Pancreas (tissue), 10 donors: Measurements from ENCODE around the gene COG8. TPM values are rescaled to one million over a fixed set of nuclear protein-coding genes. Genes with fewer than 3 reads are reported as not detected.
A peak's percentile ranks its signal among the peaks of the same experiment; 100 is the strongest.

Experiments used
- ATAC-seq, 4 donors: fragments of 200-7000 bp; cut with Tn5 transposase; one replicate each; pipeline versions ENCODE4 v1.8.0 to v1.9.1; 2020; ENCODE audit warnings: mild to moderate bottlenecking in 4 of 4, moderate library complexity in 4 of 4
- DNase-seq, 6 donors: peaks; one replicate each; pipeline ENCODE4 v3.0.0-alpha.2; 2020
- FAIRE-seq: peaks from 2 replicates; lab custom pipeline; 2012; peaks lifted over from hg19 to GRCh38; lab: Jason Lieb, UNC
- H3K27ac ChIP-seq, 4 donors: fragments of 200-600 bp; sonication (generic); 1 replicate in 3 of 4; 2 replicates in 1 of 4; pipeline versions ENCODE4 v1.5.0 to v1.8.0; 2020
- H3K27me3 ChIP-seq, 4 donors: fragments of 200-600 bp; one replicate each; pipeline ENCODE4 v1.8.0; 2021
- H3K36me3 ChIP-seq, 3 donors: fragments of 200-600 bp; sonication (generic) in 1 of 3; one replicate each; pipeline versions ENCODE4 v1.5.0 to v1.8.0; 2020 to 2021
- H3K4me1 ChIP-seq, 3 donors: fragments of 200-600 bp; one replicate each; pipeline ENCODE4 v1.8.0; 2021
- H3K4me3 ChIP-seq, 4 donors: fragments of 200-600 bp; sonication (generic) in 2 of 4; one replicate each; pipeline versions ENCODE4 v1.5.0 to v1.8.0; 2020 to 2021
- H3K9me3 ChIP-seq, 4 donors: fragments of 200-600 bp; one replicate each; pipeline ENCODE4 v1.8.0; 2021
- CTCF ChIP-seq, 4 donors: fragments of 200-600 bp; sonication (generic) in 3 of 4; IDR thresholded peaks; one replicate each; pipeline versions ENCODE4 v1.5.0 to v1.8.0; 2021; ENCODE audit warnings: antibody characterized with exemption in 4 of 4
- WGBS, 2 donors: extraction: QIAGEN DNeasy Blood & Tissue Kit; methylation state at CpG; one replicate each; pipeline ENCODE4 v1.1.7; 2013; 5-methylcytosine and 5-hydroxymethylcytosine counted together
- intact Hi-C, 3 donors: fragments of 100-400 bp; cut with DNase I; formaldehyde crosslinking; loops; one replicate each; pipeline versions ENCODE4 v1.11.1 to v1.14.2; 2022
- polyA plus RNA-seq, 2 donors: library from polyadenylated mRNA; stranded (reverse); fragments of 200-250 nt; gene quantifications; one replicate each; pipeline ENCODE4 v1.2.3, GENCODE V29; 2013
- total RNA-seq, 6 donors: library from RNA; stranded (reverse); fragmentation: NEBNext Ultra II Directional in 4 of 6; extraction: Animal tissue kit (Norgen Biotek cat#: 25700) in 4 of 6; gene quantifications; one replicate each; pipeline versions ENCODE4 v1.2.1 to v1.2.4, GENCODE V29; 2021 to 2023
- donor health status: healthy with polysubstance abuse.
- donor health status: DM: no; HTN: no; CAD: no; lungs with moderate emphysema.
- donor health status: DM: no; HTN: no; CAD: no.
- donor health status: control.
- donor health status: control.
- donor health status: Bipolar disorder and iron deficiency.
- donor health status: DM: yes; HTN: yes; CAD: no.
- donor health status: DM: no; HTN: no; CAD: no.
- donor health status: DM: no; HTN: no; CAD: no.
- donor health status: DM: yes; HTN: yes; CAD: no.

Gene COG8
- total and polyA plus RNA-seq, 8 donors = 16.2 to 29.0 (median 20.4) TPM

GRCh38 chr16:69315486-69316311 is 23.7 kb downstream of the COG8 start:
- peaks cover 19 to 32% (median 27%) of the 10 kb centered on the region in 3 donors for H3K4me1 ChIP-seq
- TF ChIP-seq CTCF (IDR thresholded peaks at IDR 0.05) = no peak
- H3K27me3 ChIP-seq = no peaks in the 10 kb centered on the region
- H3K36me3 ChIP-seq = peaks cover 5 to 33% (median 19%) of the 10 kb centered on the region in 3 donors
- H3K4me3 ChIP-seq = no peak overlapping the region
- FAIRE-seq = no peak
- WGBS, 2 donors = 62 to 69% methylated on average over 30 of the region's 30 CpGs
- peak in 3 of 4 donors; percentile 12 to 22 (median 14) for ATAC-seq
- DNase-seq = peak in 4 of 6 donors; percentile 56 to 78 (median 74)
- peak overlapping the region; percentile 21 to 87 (median 70) for H3K27ac ChIP-seq
- intact Hi-C loops = no loop called here
- no peaks in the 10 kb centered on the region for H3K9me3 ChIP-seq

GRCh38 chr16:69314534-69314933 is 24.8 kb downstream of the COG8 start:
- WGBS, 2 donors = 49 to 54% methylated on average over 11 of the region's 11 CpGs
- Histone ChIP-seq H3K27me3 (no peaks in the 10 kb centered on the region), H3K9me3 (no peaks in the 10 kb centered on the region), H3K4me1 (peaks cover 19 to 32% (median 27%) of the 10 kb centered on the region in 3 donors), H3K4me3 (no peak overlapping the region), H3K36me3 (peaks cover 1 to 21% (median 7%) of the 10 kb centered on the region in 3 donors), H3K27ac (no peak overlapping the region)
- ATAC-seq (no peak), DNase-seq (peak in 2 of 6 donors; percentile 24 to 30), FAIRE-seq (no peak)
- intact Hi-C loops = no loop called here
- no peak for TF ChIP-seq CTCF (IDR thresholded peaks at IDR 0.05)

- no peak for TF ChIP-seq CTCF (IDR thresholded peaks at IDR 0.05)
- ATAC-seq = no peak
- peaks cover 19 to 32% (median 23%) of the 10 kb centered on the region in 3 donors for H3K4me1 ChIP-seq
Observed at GRCh38 chr16:69313469-69313868, 25.9 kb downstream of the COG8 start.

GRCh38 chr16:69311533-69312387 is 27.6 kb downstream of the COG8 start:
- Histone ChIP-seq H3K9me3 (no peaks in the 10 kb centered on the region), H3K27me3 (no peaks in the 10 kb centered on the region), H3K4me3 (peak overlapping the region; percentile 91 to 98 (median 96)), H3K4me1 (peaks cover 16 to 32% (median 19%) of the 10 kb centered on the region in 3 donors), H3K27ac (peak overlapping the region; percentile 69 to 90 (median 80)), H3K36me3 (peaks cover 0 to 6% (median 0%) of the 10 kb centered on the region in 3 donors)
- ATAC-seq (peak; percentile 32 to 57 (median 36)), FAIRE-seq (no peak), DNase-seq (peak in 2 of 6 donors; percentile 62 to 89)
- WGBS, 2 donors = 1 to 2% methylated on average over 44 to 59 of the region's 59 CpGs
- TF ChIP-seq CTCF (IDR thresholded peaks at IDR 0.05) = no peak
- intact Hi-C loops = no loop called here

More at GRCh38 chr16:69313469-69313868, 25.9 kb downstream of the COG8 start:
- 87 to 93% methylated on average over 5 of the region's 5 CpGs for WGBS, 2 donors
- intact Hi-C loops = no loop called here
- H3K9me3 ChIP-seq = no peaks in the 10 kb centered on the region
- peaks cover 0 to 11% (median 0%) of the 10 kb centered on the region in 3 donors for H3K36me3 ChIP-seq
- no peak overlapping the region for H3K27ac ChIP-seq
- H3K27me3 ChIP-seq = no peaks in the 10 kb centered on the region
- FAIRE-seq = no peak
- no peak for DNase-seq
- no peak overlapping the region for H3K4me3 ChIP-seq
